ENCODE results near the gene CYP26B1.

The CYP26B1 gene

DNA sequence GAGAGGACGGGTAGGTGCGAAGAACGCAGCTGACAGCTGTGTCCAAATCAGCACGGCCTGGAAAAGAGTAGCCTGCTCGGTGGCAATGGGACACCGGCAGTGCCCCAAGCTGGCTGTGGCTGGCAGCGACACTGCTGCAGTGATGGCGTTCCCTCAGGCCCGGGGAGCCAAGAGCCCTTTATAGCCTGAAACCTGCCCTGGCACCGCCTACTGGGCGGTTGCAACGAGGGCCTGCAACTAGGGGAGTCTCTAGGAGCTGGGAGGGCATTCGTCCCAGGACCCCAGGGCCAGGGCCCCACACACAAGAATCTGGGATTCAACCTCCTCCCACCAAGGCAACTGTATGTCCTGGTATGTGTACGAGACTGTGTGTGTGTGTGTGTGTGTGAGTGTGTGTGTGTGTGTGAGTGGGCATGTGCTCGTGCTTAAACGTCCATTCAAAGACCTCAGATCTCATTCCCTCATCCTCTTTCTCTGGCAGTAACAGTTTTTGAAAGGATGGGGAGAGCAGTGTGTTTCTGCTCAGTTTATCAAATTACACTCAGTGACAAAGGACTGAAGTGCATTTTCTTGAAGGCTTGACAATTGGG lies 6.8 kb upstream of the CYP26B1 start:
- no peak for DNase-seq

GRCh38 chr2:72153924-72154323 lies 6.3 kb upstream of the CYP26B1 start:
- no peak for DNase-seq

DNA sequence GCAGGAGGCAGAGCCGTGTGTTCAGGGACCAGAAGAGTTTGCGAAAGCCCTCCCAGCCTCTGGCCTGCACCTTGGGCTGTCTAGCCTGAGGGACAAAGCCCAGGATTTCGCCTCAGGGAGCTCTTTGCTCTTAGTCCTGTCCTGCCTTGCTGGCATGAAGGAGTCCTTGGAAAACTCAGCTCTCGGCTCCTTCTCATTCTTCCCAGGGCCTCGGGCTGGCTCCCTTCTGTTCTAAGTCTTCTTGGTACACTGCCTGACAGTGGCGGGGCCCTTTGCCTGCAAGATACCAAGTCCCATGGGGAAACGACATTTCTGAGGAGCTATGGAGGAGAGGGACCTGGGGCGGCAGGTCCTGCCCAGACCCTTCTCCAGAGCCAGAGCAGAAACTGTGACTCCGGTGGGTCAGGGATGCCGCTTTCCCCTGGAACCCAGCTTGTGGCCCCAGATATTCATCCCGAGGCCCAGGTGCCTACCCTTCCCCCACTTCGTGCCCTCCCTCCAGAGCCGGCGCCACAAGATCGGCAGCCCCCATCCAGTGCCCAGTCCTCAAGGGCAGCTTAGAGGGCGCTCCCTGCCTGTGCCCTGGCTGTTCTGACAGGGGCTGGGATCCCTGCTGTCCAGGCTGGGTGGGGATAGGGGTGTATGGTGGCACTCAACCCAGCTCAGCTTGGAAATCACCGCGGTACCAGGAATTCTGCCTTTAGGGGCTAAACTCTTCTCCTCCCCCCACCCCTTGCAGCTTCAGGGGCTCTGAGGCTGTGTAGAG lies 5.5 kb upstream of the CYP26B1 start:
- DNase-seq: no peak

DNA sequence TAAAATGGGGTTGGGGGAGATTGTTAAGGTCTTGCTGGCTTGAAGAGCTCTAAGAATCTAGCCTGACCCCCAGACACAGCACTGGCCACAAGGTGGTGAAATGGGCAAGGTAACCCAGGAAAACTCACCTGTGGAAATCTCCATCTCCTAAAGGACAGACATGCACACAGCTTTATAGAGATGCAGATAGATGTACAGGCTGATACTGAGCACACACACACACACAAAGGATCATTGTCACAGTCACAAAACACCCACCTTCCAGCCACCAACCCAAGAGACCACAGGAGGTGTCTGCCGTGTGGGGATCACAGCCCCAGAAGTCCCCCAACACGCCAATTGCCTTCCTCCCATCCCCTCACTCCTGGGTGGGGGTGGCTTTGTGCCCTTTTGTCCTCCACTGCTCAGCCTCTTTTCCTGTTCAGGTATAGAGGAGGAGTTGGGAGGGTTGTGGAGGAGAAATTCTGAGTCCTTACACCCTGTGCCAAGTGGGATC lies 3.2 kb upstream of the CYP26B1 start:
- DNase-seq: no peak

DNA sequence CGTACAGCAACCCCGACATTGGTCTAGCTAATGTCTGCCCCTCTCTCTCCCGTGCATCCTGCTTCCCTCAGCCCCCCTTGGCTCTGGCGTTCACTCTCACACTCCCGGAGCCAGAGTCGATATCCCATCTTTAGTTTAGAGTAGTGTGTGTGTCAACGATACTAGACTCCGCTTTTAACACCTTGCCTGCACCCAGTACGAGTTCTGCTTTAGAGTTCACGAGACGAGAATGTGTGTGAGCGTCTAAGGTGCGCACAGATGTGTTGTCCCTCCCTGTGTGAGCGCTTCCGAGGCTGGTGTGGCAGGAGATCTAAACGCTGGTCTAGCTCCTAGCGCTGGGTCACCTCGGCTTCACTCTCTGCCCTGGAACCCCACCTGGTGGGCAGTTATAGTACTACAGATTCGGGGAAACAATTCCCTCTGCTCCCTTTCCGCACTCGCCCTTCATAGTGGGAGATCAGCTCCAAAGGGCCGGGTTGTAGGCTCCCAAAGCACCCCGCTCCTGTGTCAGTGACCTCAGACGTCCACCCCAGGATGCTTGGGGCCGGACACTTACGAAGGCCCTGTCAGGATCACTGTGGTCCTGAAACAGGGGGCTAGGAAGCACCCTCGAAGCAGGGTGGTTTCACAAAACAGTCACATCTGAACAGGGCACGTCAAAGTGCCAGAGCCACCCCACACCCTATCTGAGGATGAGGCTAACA lies 2.6 kb upstream of the CYP26B1 start:
- peak in 1 of 2 experiments; percentile 23 for DNase-seq

GRCh38 chr2:72149556-72150156 lies 2.0 kb upstream of the CYP26B1 start:
- no peak for DNase-seq

DNA sequence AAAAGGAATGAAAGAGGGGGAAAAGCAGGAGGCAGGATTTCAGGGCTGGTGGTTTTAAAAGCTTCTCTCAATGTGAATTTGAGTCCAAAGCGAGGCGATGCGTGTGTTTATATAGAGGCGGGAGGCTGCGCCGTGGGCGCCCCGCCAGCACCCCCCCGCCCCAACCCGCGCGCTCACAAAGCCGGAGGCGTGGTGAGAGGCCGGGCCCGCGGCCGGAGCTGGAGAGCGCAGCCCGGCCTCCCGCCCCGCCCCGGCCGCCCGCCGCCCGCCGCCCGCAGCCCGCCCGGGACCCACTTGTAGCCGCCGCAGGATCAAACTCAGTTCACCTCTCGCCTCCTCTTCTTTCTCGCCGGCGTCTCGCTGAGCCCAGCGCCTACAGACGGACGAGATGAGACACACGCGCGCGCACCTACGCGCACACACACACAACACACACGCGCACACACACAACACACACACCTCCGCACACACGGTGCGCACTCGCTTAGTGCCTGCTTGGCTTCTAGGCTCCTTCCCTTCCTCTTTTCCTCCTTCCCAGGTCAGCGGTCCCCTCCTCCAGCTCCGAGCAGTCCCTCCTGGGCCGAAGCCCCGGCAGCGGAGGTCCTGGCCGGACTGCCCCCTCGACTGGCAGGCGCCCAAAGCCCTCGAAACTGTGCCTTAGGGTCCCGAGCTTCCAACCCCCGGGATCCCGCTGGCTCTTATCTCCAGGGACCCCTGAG lies 1.3 kb upstream of the CYP26B1 start:
- DNase-seq: no peak

DNA sequence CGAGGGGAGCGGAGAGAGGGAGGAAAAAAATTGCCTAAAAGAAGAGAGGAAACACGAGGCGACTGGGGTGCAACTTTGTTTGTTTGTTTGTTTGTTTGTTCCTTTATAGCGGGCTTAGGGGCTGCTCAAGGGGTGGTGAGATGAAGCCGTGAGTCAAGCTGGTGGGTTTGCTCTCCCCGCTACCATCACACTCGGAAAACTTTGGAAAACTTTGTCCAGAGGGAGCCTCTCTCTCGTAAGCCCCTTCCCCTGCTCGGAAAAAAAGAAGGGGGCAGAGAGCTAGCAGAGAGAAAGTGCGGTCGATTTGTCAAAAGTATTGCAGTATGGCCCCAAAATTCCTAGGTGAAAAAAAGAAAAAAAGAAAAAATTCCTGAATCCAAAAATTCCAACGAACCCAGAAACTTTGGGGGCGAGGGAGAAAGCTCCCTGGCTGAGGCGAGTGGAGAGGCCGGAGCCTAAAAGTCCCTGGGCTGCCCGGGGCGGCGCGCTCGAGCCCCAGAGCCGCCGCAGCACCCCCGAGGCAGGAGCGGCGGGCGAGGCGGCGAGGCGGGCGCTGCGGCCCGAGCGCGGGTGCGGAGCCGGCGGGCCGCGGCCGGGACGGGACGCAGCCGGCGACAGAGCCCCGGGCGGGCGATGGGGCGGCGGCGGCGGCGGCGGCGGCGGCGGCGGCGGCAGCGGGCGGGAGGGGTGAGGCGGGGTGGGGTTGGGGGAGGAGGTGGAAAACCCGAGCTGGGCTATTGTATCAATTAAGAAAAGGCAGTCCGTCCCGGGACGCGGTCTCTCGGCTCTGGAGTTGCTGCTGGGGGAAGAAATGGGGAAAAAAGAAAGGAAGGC lies 558 bp upstream of the CYP26B1 start:
- DNase-seq: no peak

DNA sequence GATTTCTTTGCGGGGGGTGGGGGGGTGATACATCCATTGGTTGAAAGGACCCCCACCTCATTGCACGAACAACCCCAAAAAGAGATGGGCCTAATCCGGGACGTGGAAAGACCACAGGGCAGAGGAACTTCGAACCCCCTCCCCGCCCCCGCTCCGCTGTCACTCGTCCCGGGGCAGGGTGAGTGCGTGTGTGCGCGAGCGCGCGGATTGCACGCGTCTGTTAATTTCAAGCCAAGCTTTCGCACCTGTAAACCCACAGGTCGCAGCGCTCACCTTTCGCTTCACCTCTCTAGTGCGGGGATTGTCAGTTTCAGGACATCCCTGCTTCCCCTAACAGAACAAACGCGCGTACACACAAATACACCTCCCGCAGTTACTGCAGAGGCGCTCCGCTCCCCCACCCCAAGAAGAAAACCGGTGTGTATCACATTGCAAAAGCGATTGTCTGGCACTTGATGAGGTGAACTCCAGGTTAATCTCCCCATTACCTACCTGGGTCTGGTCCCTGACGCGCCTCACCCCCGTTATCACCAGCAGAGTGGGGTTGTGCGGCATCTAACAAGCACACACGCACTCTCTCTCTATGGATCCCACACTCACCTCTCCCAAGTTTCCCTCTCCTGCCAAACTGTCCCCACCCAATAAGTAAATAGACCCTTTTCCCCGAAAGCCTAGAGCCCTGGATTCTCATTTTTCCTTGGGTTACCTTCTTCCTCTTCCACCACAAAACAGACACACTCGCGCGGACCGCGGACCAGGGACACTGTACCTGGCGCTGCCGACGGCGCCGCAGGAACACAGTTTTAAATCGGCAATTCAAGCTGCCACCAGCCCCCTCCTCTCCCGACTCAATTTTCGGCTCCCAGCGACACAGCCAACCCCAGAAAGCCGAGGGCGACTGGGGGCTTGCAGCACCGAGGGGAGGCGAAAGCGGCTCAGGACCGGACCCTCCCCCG lies 1.0 kb downstream of the CYP26B1 start:
- DNase-seq: no peak

DNA sequence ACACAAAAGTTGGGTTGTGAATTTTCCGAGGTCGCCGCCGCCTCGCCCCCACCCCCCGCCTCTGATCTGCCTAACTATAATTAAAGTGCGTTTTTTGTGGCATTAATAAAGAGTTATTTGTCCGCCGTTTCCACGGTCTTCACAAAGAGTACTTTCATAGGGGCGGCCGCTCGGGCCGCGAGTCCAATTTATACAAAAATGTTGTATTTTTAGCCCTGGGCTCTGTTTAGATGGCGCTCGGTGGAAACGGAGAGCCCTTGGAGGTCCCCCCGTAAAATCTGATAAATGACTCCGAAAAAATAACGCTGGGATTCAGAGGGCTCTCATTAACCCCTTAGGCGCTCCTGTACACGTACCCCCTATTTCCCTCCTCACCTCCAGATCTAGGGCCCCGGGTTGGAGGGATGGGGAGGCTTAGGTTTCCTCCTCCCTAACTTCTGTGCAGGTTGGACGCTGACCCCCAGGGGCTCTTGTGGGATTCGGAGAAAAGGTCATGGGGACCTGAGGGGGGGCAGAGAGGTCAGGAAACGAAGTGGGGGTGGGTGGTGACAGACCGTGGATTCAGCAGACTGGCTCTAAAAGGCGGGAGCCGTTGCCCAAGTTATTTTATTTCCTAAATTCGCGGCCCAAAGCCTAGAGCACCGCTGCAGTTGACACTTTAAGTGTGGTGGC lies 1.9 kb downstream of the CYP26B1 start:
- DNase-seq: no peak

- DNase-seq: peak in 1 of 2 experiments; percentile 38
These were observed 2.4 kb downstream of the CYP26B1 start for GRCh38 chr2:72145289-72145657.

DNA sequence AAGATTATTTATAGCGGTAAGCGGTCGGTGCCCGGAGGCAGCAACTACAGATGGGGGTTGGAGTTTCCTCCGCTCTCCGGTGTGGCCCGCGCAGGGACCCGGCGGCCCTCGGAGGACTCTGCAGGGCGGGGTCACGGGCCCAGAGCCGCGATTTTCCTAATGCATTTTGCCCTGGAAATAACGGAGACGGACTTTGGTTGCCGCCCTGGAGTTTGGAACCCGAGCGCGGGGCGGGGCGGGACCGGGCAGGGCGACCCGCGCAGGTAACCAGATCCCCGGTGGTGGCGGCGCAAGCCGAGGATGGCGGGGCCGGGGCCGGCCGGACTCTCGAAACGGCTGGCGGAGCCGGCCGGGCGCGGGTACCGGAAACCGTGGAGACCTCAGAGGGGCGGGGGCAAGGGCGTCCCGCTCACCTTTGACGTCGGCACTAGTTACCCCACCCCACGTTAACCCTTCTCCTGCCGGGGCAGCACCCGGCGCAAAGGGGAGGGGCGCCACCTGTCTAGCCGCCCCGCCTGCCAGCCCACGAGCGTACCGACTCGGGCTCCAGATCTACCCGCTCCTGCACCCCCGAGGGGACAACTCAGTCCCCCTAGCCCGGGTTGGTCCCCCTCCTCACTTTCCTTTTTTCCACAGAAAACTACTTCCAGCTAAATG lies 2.9 kb downstream of the CYP26B1 start:
- no peak for DNase-seq

- DNase-seq: no peak
These were observed 3.4 kb downstream of the CYP26B1 start for GRCh38 chr2:72144274-72144631.

DNA sequence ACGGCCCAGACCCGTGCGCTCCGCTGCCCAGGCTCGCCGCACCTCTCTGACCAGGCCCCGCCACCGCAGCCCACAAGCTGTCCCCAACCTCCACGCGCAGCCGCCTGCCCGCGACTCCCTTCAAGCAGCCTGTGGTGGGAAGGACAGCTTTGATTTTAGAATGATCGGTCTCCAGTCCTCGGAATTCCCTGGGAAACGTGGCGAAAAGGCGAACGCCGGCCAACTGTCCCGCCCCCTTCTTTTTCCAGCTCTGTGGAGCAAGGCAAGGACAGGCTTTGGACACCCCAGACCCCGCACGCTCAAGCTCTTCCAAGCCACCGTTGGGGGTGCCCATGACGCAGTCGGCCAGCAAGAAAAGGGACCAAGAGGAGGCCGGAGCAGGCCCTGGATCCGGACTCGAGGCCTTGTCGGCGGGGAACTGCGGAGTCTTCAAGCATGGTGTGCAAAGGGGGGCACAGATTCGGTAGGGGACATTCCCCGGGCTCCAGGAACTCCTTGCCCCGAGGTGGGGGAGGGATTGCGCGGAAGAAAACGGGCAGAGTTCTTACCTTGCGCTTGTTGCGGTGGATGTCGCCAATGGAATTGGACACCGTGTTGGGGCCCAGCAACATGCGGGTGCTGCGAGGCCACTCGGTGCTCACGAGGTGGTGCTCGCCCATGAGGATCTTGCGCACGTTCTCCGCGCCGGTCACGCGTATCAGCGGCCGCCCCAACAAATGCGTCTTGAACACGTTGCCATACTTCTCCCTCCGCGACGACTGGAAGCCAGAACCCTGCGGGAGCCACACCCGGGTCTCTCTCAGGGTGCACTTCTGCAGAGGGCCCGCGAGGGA lies 4.0 kb downstream of the CYP26B1 start:
- no peak for DNase-seq

DNA sequence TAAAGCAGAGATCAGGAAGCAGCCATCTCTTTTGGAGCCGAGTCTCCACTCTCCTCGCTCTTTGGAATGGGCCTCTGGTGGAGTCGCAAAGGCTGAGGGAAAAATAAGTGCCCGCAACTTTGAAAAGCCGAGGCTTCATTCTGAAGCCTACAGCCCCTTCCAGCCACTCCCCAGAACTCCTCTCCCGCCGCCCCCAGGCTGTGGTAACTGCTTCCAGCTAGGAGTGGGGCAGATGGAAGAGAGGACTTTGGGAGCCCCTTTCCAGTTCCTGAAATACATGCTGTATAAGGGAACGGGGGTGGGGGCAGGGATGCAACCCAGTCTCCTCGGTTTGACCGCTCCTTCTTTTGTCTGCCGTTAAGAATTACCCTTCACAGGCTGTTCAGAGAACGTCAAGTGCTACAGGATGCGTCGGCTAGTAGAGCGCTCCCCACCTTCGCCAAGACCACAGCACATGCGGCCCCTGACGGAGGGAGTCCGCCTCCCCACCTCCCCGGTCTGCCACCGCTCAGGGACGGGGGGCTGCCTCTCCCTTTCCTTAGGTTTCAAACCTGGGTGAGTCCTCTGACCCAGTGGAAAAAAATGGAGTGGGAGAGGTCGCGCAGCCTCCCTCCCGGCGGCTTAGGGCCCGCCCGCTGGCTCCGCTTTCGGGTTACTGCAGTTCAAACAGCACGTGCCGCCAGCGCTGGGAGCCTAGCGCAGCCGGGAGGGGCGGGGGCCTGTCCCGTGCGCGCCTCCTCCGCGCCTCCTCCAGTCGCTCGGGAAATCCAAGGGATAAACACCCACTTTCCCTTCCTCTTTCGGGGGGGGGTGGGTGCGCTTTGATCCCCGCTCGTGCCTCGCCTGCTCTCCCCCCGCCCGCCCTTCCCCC lies 4.9 kb downstream of the CYP26B1 start:
- no peak for DNase-seq

DNA sequence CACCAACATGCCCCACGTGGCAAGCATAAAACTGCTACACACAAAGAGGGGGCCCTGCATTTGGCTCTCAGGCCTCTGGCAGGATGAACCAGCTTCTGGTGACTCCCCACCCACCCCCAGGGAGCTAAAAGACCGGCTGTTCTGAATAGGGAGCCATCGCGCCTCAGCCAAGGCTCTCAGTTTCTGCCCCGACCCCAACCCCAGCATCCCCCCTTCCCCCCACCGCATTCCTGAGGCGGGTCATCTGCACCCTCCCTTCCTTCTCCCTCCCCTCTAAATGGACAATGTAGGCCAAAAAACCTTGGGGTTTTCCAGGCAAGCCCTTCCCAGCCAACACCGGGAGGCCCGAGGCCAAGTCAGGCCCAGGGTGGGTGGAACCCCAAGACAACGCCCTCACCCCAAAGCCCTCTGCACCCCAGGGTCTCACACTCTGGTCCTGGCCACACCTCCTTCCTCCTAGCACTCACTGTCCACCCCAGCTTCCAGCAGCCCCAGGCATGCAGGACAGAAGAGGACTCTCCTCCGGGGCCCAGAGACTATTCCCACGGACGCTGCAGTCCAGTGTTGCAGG lies 5.7 kb downstream of the CYP26B1 start:
- no peak for DNase-seq

DNA sequence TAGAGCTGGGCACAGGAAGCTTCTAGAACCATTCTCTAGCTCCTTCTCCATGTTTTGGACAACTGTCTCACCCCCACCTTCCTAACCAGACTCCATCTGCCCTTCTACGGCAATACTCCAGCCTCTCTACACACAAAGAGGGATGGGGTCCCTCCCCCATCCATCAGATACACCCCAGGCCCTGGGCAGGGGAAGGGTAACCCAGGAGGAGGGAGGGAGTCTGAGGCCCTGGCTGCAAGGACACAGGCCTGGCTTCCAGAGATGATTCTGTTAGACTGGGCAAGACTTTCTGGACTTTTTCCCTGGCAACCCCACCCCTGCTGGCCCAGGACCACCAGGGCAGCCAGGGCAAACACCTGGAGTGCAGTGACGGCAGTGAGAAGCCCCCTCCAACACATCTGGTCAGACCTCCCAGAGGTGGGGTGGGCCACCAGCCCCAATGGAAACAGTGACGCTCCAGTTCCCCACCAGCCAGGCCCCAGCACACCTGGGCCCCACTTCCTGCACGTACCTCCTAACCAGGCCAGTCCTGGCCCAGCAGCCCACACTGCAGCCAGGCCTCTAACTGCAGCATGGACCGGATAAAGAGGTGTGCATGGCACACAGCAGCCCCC lies 6.5 kb downstream of the CYP26B1 start:
- DNase-seq: no peak
